CD4-positive, alpha-beta T cell treated with Interleukin-15 for 4 hours (primary cell): ENCODE data around the gene PPP1R14B.

ENCODE experiments used
- DNase-seq: peaks from one replicate; pipeline ENCODE4 v3.0.0-alpha.2; 2020; ENCODE audit warnings: low spot score

PPP1R14B gene

GRCh38 chr11:64230171-64230984 lies 16.4 kb downstream of the PPP1R14B start, which contains the start of gene DNAJC4:
Gene DNAJC4, plus strand, starts transcription at chr11:64230548. Its CDS starts 307 bp downstream, at chr11:64230855.
- peak; percentile 86 for DNase-seq

- no peak for DNase-seq
These were observed 17.0 kb downstream of the PPP1R14B start for GRCh38 chr11:64229744-64230170.

- no peak for DNase-seq
These were observed 17.5 kb downstream of the PPP1R14B start for GRCh38 chr11:64229090-64229743.

GRCh38 chr11:64227405-64227956 lies 19.3 kb downstream of the PPP1R14B start:
- no peak for DNase-seq

GRCh38 chr11:64226507-64227051 lies 20.2 kb downstream of the PPP1R14B start:
- DNase-seq = peak; percentile 50

GRCh38 chr11:64225608-64226506 lies 20.9 kb downstream of the PPP1R14B start, which contains the start of the genes NUDT22 and TRPT1:
Gene NUDT22, plus strand, starts transcription at chr11:64226274. Its CDS starts 379 bp downstream, at chr11:64226653.
Gene TRPT1, minus strand, starts transcription at chr11:64226186. Its CDS starts 326 bp downstream, at chr11:64225860.
- DNase-seq = peak; percentile 86

GRCh38 chr11:64224891-64225607 lies 21.7 kb downstream of the PPP1R14B start:
- DNase-seq = no peak

GRCh38 chr11:64224151-64224890 lies 22.4 kb downstream of the PPP1R14B start:
- DNase-seq = no peak

- no peak for DNase-seq
These were observed 23.6 kb downstream of the PPP1R14B start for GRCh38 chr11:64223001-64223651.

- DNase-seq = no peak
These were observed 24.1 kb downstream of the PPP1R14B start for GRCh38 chr11:64222651-64223000.

- DNase-seq = no peak
These were observed 25.9 kb downstream of the PPP1R14B start for GRCh38 chr11:64220798-64221197.

GRCh38 chr11:64220271-64220670 lies 26.5 kb downstream of the PPP1R14B start:
- DNase-seq = no peak

- DNase-seq = no peak
These were observed 27.0 kb downstream of the PPP1R14B start for GRCh38 chr11:64219755-64220154.

- no peak for DNase-seq
These were observed 27.4 kb downstream of the PPP1R14B start for GRCh38 chr11:64219354-64219684.

- DNase-seq = no peak
These were observed 28.0 kb downstream of the PPP1R14B start for GRCh38 chr11:64218628-64219353.

GRCh38 chr11:64216879-64217278 lies 29.9 kb downstream of the PPP1R14B start:
- no peak for DNase-seq

- no peak for DNase-seq
These were observed 35.4 kb downstream of the PPP1R14B start for GRCh38 chr11:64211181-64211872.

- no peak for DNase-seq
These were observed 36.3 kb downstream of the PPP1R14B start for GRCh38 chr11:64210301-64211020.
